ENCODE results near the gene SNX24.

SNX24 gene

DNA sequence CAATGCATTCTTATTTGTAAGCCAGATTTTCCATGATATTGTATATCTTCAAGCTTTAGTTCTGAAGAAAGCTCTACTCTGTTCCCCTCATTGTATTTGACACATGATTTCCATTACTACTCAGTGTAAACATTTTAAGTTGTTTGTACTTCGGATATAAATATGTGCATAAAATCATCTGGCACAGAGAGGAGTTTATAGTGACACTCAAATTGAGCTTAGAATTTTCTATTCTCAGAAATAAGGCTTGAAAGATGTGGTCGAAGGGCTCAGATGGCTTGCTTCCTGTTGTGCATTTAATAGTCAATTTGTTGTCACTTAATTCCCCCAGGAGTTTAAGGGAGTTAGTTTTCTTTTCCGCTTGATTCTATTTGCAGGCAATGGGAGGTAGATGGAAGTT lies 102.4 kb downstream of the SNX24 start:
- Histone ChIP-seq H3K79me2 (ENCODE audit: insufficient read depth, low read length) (no peaks in the 10 kb centered on the region), H2AFZ (ENCODE audit: low read depth, low read length, severe bottlenecking) (no peak overlapping the region), H3K27me3 (ENCODE audit: low read length) (no peaks in the 10 kb centered on the region), H3F3A (ENCODE audit: insufficient read depth) (no peaks in the 10 kb centered on the region), H3K9me3 (ENCODE audit: insufficient read depth, low read length) (no peaks in the 10 kb centered on the region), H3K4me2 (ENCODE audit: low read depth, low read length, poor library complexity, severe bottlenecking) (no peak overlapping the region), H3K36me3 (ENCODE audit: low read length) (no peaks in the 10 kb centered on the region), H3K9me2 (replicated peaks; ENCODE audit: insufficient read depth, low read length) (no peaks in the 10 kb centered on the region), H4K20me1 (ENCODE audit: low read depth, low read length) (no peaks in the 10 kb centered on the region), H3K27ac (ENCODE audit: low read depth, low read length) (no peak overlapping the region), H3K9ac (ENCODE audit: low read length) (no peak overlapping the region), H3K4me3 (ENCODE audit: insufficient read depth, low read length, poor library complexity, severe bottlenecking) (no peak overlapping the region)
- TF ChIP-seq EZH2phosphoT487 (conservative IDR thresholded peaks at IDR 0.05; ENCODE audit: low read length), result no peak
- TF ChIP-seq, protein P1, sequence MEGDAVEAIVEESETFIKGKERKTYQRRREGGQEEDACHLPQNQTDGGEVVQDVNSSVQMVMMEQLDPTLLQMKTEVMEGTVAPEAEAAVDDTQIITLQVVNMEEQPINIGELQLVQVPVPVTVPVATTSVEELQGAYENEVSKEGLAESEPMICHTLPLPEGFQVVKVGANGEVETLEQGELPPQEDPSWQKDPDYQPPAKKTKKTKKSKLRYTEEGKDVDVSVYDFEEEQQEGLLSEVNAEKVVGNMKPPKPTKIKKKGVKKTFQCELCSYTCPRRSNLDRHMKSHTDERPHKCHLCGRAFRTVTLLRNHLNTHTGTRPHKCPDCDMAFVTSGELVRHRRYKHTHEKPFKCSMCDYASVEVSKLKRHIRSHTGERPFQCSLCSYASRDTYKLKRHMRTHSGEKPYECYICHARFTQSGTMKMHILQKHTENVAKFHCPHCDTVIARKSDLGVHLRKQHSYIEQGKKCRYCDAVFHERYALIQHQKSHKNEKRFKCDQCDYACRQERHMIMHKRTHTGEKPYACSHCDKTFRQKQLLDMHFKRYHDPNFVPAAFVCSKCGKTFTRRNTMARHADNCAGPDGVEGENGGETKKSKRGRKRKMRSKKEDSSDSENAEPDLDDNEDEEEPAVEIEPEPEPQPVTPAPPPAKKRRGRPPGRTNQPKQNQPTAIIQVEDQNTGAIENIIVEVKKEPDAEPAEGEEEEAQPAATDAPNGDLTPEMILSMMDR (IDR thresholded peaks at IDR 0.05; ENCODE audit: insufficient read depth, low read length, poor library complexity, severe bottlenecking), result no peak

DNA sequence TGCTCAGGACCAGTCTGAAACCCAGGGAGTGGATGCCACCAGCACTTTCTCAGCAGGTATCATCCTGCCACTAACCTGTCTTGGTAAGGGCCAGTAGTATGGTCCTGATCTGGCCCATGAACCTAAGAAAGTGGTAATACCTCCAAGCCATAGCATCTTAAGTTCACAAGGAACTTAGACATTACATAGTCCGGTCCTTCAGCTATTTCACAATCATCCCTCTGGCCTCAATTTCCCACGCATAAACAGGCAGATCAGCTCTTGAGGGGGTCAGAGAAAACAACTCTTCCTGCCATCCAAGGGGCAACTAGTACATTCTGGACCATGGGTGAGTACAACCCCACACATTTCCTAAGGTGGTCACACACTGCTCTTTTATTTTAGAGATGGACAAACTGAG lies 102.9 kb downstream of the SNX24 start:
- Histone ChIP-seq H3K27me3 (ENCODE audit: low read length) (no peaks in the 10 kb centered on the region), H3K36me3 (ENCODE audit: low read length) (no peaks in the 10 kb centered on the region), H3K9ac (ENCODE audit: low read length) (no peak overlapping the region), H3K4me3 (ENCODE audit: insufficient read depth, low read length, poor library complexity, severe bottlenecking) (no peak overlapping the region), H3K27ac (ENCODE audit: low read depth, low read length) (no peak overlapping the region), H4K20me1 (ENCODE audit: low read depth, low read length) (no peaks in the 10 kb centered on the region), H3F3A (ENCODE audit: insufficient read depth) (no peaks in the 10 kb centered on the region), H3K4me2 (ENCODE audit: low read depth, low read length, poor library complexity, severe bottlenecking) (no peak overlapping the region), H3K79me2 (ENCODE audit: insufficient read depth, low read length) (no peaks in the 10 kb centered on the region), H3K9me3 (ENCODE audit: insufficient read depth, low read length) (no peaks in the 10 kb centered on the region), H2AFZ (ENCODE audit: low read depth, low read length, severe bottlenecking) (no peak overlapping the region), H3K9me2 (replicated peaks; ENCODE audit: insufficient read depth, low read length) (no peaks in the 10 kb centered on the region)
- TF ChIP-seq EZH2phosphoT487 (conservative IDR thresholded peaks at IDR 0.05; ENCODE audit: low read length), result no peak
- TF ChIP-seq, protein P1 (IDR thresholded peaks at IDR 0.05; ENCODE audit: insufficient read depth, low read length, poor library complexity, severe bottlenecking), result no peak

DNA sequence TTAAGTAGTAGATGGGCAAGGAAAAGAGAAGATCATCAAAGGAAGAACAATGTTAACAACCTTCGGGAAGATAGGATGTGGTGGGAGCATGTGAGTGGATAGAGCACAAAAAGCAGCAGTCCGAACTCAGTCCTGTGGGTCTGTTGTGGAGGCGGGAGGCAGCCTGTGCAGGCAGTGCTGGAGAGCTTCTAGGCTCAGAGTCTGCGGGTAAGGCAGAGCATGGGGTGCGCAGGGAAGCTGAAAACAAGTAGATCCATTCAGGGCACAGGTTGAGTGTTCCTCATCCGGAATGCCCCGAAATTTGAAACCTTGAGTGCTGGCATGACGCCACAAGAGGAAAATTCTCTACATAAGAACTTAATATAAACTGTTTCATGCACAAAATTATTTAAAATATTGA lies 106.2 kb downstream of the SNX24 start:
- no peak overlapping the region for H3K9ac ChIP-seq (ENCODE audit: low read length)
- H3F3A ChIP-seq (ENCODE audit: insufficient read depth), result no peaks in the 10 kb centered on the region
- TF ChIP-seq EZH2phosphoT487 (conservative IDR thresholded peaks at IDR 0.05; ENCODE audit: low read length), result no peak
- TF ChIP-seq, protein P1 (IDR thresholded peaks at IDR 0.05; ENCODE audit: insufficient read depth, low read length, poor library complexity, severe bottlenecking), result no peak
- no peaks in the 10 kb centered on the region for H3K9me2 ChIP-seq (replicated peaks; ENCODE audit: insufficient read depth, low read length)
- H3K27ac ChIP-seq (ENCODE audit: low read depth, low read length), result no peak overlapping the region
- no peaks in the 10 kb centered on the region for H3K9me3 ChIP-seq (ENCODE audit: insufficient read depth, low read length)
- H3K27me3 ChIP-seq (ENCODE audit: low read length), result no peaks in the 10 kb centered on the region
- H4K20me1 ChIP-seq (ENCODE audit: low read depth, low read length), result no peaks in the 10 kb centered on the region
- no peak overlapping the region for H3K4me3 ChIP-seq (ENCODE audit: insufficient read depth, low read length, poor library complexity, severe bottlenecking)
- no peak overlapping the region for H2AFZ ChIP-seq (ENCODE audit: low read depth, low read length, severe bottlenecking)
- no peaks in the 10 kb centered on the region for H3K79me2 ChIP-seq (ENCODE audit: insufficient read depth, low read length)
- no peak overlapping the region for H3K4me2 ChIP-seq (ENCODE audit: low read depth, low read length, poor library complexity, severe bottlenecking)
- H3K36me3 ChIP-seq (ENCODE audit: low read length), result no peaks in the 10 kb centered on the region; the same call in 1 of the 2 replicates

Data from SU-DHL-6 (cell line).